Sciatic nerve (tissue), 2 donors: Measurements from ENCODE around the gene MTA3. TPM values are rescaled to one million over a fixed set of nuclear protein-coding genes. Genes with fewer than 3 reads are reported as not detected.

Source experiments
- ATAC-seq: fragments of 200-7000 bp; cut with Tn5 transposase; one replicate; pipeline ENCODE4 v1.9.1; 2020; ENCODE audit warnings: mild to moderate bottlenecking, moderate library complexity
- DNase-seq: peaks from one replicate; pipeline ENCODE4 v3.0.0-alpha.2; 2020; ENCODE audit warnings: low spot score
- intact Hi-C: fragments of 100-400 bp; cut with DNase I; formaldehyde crosslinking; loops from one replicate; pipeline ENCODE4 v1.14.2; 2022
- total RNA-seq: library from RNA; stranded (reverse); fragmentation: NEBNext Ultra II Directional; extraction: Animal tissue kit (Norgen Biotek cat#: 25700); gene quantifications from one replicate; pipeline ENCODE4 v1.2.1, GENCODE V29; 2021
- donor health status: DM: no; HTN: no; CAD: no.
- donor health status: DM: no; HTN: no; CAD: no.

MTA3 gene
- total RNA-seq, 1 donor from 2014 or later: 59.6 TPM

- intact Hi-C loops: no loop called here
- ATAC-seq (no peak), DNase-seq (no peak)
Measured at GRCh38 chr2:42767899-42768705, 199.7 kb downstream of the MTA3 start.

DNA sequence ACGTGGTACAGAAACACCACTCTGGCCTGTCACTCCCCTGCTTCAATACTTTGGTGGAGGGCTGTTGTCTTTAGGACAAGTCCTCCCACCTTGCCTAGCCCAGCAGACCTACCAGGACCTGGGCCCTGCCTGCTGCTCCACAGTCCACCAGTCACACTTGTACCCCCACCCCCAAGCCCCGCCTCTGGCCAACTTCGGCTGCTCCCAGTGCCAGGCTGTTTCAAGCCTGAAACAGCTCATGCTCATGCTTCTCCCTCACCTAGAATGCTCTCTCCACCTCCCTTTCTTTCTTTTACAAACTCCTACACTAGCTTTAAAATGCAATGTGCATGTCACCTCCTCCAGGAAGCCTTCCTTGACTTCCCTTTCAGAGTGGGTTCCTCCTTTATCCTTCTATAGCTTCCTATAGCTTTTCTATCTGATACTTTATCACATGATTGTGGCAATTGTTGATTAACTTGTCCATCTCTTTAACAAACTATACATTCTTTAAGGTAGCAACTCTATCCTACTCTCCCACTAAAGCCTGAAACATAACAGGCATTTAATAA is 200.3 kb downstream of the MTA3 start:
- DNase-seq (no peak), ATAC-seq (no peak)
- intact Hi-C loops: no loop called here

DNA sequence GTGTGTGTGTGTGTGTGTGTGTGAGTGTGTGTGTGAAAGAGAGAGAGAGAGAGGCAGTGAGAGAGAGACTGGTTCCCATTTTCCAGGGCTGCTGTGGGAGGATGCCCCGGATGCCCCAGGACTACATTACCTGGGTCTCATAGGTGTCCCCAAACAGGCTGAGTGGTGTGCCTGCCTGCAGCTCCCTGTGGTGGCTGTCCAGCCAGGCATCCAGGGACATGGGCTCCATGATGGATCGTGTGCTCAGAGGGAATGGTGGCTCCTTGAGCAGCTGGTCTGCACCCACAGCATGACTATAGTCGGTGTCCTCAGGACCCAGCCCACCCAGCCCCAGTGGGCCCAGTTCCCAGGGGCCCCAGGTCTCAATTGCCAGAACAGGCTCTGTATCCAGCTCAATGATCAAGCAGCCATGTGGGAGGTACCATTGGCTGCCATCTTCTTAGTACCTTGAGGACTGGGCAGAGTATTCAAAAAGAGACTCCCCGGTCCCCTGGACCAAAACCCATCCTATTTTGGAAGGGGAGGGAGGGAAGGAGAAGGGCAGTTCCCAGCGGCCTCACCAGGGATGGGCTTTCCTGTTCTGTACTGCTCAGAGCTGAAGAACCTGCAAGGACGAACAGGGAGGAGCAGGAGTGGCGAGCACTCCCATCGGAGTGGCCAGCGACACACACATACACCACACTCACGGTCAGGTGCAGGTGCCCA is 201.3 kb downstream of the MTA3 start:
- DNase-seq (no peak), ATAC-seq (no peak)
- intact Hi-C loops: no loop called here

- ATAC-seq (peak; percentile 68), DNase-seq (no peak)
- intact Hi-C loops: no loop called here
Measured at GRCh38 chr2:42770288-42771131, 202.1 kb downstream of the MTA3 start.

- intact Hi-C loops: no loop called here
- ATAC-seq (no peak), DNase-seq (no peak)
Measured at GRCh38 chr2:42771546-42772153, 203.2 kb downstream of the MTA3 start.

DNA sequence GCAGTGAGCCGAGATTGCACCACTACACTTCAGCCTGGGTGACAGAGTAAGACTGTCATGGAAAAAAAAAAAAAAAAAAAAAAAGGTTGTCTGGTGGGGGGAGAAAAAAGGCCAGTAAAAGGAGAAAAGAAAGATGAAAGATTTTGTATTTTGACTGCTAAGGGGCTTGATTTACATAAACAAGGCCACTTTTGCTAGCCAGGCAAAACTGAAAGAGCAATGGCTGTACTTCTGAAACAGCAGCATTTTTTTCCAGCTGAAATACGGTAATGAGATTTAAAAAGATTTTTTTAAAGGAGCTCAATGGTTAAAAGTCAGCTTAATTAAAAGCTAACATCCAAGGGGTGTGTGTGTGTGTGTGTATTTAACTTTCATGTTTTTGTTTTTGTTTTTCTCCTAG is 206.8 kb downstream of the MTA3 start:
- intact Hi-C loops: no loop called here
- DNase-seq: no peak
- ATAC-seq: no peak

- intact Hi-C loops: no loop called here
- ATAC-seq: no peak
- DNase-seq: no peak
Measured at GRCh38 chr2:42775810-42776209, 207.4 kb downstream of the MTA3 start.

- ATAC-seq (no peak), DNase-seq (no peak)
- intact Hi-C loops: no loop called here
Measured at GRCh38 chr2:42777883-42778805, 209.7 kb downstream of the MTA3 start.

GRCh38 chr2:42781181-42781580 is 212.7 kb downstream of the MTA3 start:
- intact Hi-C loops: no loop called here
- no peak for ATAC-seq
- no peak for DNase-seq

DNA sequence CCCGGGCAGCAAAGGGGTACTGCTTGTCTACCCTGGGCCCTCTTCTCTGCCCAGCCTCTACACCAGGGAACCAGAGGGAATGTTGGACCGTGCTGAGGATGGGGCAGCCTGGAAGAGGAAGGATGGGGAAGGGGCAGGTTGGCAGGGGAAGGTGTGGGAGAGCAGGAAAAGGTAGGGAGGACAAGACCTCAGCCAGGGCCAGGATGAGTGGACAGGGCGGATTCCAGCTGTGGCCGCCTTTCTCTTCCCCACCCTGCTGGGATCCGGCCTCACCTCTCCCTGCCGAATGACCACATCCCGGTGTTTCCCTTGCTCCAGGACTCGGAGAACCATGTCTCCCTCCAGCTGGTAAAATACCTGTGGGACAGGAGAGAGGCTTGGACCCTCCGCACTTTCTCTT is 215.1 kb downstream of the MTA3 start:
- ATAC-seq (no peak), DNase-seq (no peak)
- intact Hi-C loops: no loop called here

- no peak for DNase-seq
- intact Hi-C loops: no loop called here
- ATAC-seq: no peak
Measured at GRCh38 chr2:42784204-42784880, 215.9 kb downstream of the MTA3 start.

DNA sequence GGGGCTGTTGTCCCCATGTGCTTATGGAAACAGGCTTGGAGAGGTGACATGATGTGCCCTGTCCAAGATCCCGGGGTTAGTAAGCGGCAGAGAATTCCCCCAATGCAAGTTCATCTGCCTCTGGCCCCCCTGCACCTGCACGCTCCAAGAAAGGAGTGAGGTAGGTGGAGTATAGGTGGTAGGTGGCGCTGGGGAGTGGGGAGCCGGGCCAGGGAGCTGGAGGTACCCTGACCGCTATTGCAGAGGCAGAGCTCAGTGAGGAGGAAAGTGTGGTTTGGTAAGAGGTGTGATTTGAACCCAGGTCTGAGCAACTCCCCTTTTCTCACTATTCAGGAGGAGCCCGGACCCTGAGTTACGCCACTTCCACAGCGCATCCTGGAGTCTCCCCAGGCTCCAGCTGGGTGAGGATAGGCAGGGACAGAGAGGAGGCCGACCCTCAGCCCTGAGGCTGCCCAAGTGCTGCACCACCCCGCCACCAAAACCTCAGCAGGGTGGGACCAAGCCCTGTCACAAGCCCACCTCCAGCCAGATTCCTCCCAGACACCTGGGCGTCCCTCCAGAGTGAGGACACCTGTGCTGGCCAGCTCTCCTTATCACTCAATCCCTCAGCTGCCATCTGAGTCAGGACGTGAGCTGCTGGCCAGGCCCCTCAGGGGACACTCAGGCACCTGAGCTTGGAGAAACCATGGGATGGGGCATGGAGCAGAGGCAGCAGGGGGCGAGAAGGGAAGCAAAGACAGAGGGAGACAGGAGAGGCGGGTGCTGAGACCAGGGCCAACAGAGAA is 218.3 kb downstream of the MTA3 start:
- intact Hi-C loops: no loop called here
- ATAC-seq (no peak), DNase-seq (no peak)

DNA sequence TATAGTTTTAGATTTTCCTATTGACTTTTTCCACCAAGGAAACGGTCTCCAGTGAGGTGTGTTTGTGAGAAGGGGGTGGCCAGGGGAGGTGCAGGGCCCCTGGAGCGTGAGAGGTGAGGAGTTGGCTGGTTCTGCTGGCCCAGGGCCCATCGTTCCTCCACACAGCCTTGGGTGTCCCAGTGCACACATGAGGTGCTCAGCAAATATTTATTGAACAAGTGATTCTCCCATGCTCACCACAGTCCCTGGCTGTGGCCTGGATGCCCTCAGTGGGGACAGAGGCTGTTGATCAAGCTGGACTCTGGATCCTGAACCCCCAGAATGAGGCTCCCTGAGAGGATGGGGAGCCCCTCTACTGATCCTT is 219.0 kb downstream of the MTA3 start:
- ATAC-seq: no peak
- intact Hi-C loops: no loop called here
- DNase-seq: no peak

- no peak for DNase-seq
- ATAC-seq: no peak
- intact Hi-C loops: no loop called here
Measured at GRCh38 chr2:42787788-42788477, 219.5 kb downstream of the MTA3 start.

DNA sequence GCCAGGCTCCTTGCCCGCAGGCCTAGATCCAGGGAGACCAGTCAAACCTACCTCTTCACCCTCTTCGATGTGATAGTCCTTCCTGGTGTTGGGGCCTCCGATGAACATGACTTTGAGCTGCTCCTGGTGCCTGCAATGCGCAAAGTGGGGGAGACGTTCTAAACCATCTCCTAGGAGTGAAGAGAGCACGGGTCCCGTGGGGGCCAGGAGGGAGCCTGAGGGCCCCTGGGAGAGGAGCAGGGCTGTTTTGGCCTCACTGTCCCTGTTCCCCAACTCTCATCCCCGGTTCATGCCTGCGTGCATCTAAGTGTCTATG is 220.0 kb downstream of the MTA3 start:
- DNase-seq (no peak), ATAC-seq (no peak)
- intact Hi-C loops: no loop called here

DNA sequence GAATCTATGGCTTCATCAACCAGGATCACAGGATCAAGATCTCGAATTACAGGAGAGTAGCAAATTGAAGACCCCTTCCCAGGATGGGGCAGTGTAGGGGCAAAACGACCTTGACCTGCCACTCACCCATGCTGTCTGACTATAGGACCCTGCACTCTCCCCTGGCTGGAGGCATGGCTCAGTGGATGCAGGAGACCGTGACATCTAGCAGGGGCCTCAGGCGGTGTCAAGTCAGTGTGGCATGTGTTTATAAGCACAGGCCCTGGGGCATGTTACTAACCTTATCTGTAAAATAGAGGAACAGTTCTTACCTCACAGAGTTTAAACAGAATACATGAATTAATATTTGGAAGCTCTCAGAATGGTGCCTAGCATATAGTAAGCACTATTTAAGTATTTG is 220.4 kb downstream of the MTA3 start:
- DNase-seq: no peak
- intact Hi-C loops: no loop called here
- no peak for ATAC-seq

DNA sequence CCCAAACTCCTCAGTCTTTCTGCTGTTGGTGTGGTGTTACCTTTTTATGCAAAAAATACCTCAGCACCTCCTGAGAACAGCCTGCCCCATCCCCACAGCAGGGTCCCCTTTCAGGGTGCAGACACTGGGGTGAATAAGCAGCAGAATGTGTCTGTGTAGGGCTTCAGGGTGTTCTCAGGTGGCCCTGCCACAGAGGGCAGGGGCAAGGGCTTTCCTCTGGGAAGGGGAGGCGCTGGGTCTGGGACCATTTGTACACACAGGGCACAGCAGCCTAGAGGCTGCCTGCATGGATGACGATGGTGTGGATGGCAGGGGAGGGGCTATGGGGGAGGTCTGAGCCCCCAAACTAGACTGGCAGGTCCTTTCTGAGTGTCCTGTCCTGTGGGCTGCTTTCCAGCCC is 221.3 kb downstream of the MTA3 start:
- ATAC-seq (no peak), DNase-seq (no peak)
- intact Hi-C loops: no loop called here
